MM.1S (cell line): ENCODE data around the gene PCYT2.

Experiments used
- DNase-seq: peaks from one replicate; pipeline ENCODE4 v3.0.0-alpha.2; 2015
- H2AFZ ChIP-seq: fragments of 300-600 bp; sonication (generic); 2 replicates; pipeline ENCODE4 v1.6.0; 2016; ENCODE audit warnings: antibody characterized with exemption, low read length
- H3F3A ChIP-seq: fragments of 300-600 bp; sonication (generic); 2 replicates; pipeline ENCODE4 v1.6.1; 2016; ENCODE audit warnings: mild to moderate bottlenecking, antibody characterized with exemption, low read length, moderate library complexity, mixed read lengths; ENCODE audit not compliant: insufficient read depth
- H3K27ac ChIP-seq: fragments of 300-600 bp; sonication (generic); 2 replicates; pipeline ENCODE4 v1.5.1; 2016; ENCODE audit warnings: mild to moderate bottlenecking, low read length
- H3K27me3 ChIP-seq: fragments of 300-600 bp; sonication (generic); replicated peaks from 2 replicates; pipeline ENCODE4 v1.6.0; 2016; ENCODE audit warnings: low read length; ENCODE audit not compliant: insufficient read depth
- H3K36me3 ChIP-seq: fragments of 300-600 bp; sonication (generic); replicated peaks from 2 replicates; pipeline ENCODE4 v1.6.1; 2016; ENCODE audit warnings: mild to moderate bottlenecking, low read length, mixed read lengths; ENCODE audit not compliant: insufficient read depth
- H3K4me1 ChIP-seq: fragments of 300-600 bp; sonication (generic); 2 replicates; pipeline ENCODE4 v1.6.1; 2016; ENCODE audit warnings: low read length, mixed read lengths
- H3K4me2 ChIP-seq: fragments of 300-600 bp; sonication (generic); 2 replicates; pipeline ENCODE4 v1.6.0; 2016; ENCODE audit warnings: low read depth, low read length
- H3K4me3 ChIP-seq: fragments of 300-600 bp; sonication (generic); 2 replicates; pipeline ENCODE4 v1.5.1; 2016; ENCODE audit warnings: low read length, mixed read lengths
- H3K79me2 ChIP-seq: fragments of 300-600 bp; sonication (generic); 2 replicates; pipeline ENCODE4 v1.6.1; 2016; ENCODE audit warnings: mixed run types, low read length, mixed read lengths
- H3K9ac ChIP-seq: fragments of 300-600 bp; sonication (generic); 2 replicates; pipeline ENCODE4 v1.6.1; 2016; ENCODE audit warnings: low read length, mixed read lengths
- H3K9me2 ChIP-seq: fragments of 300-600 bp; sonication (generic); replicated peaks from 2 replicates; pipeline ENCODE4 v1.6.1; 2016; ENCODE audit warnings: mild to moderate bottlenecking, low read length, mixed read lengths; ENCODE audit not compliant: insufficient read depth
- H3K9me3 ChIP-seq: fragments of 300-600 bp; sonication (generic); replicated peaks from 2 replicates; pipeline ENCODE4 v1.6.1; 2016; ENCODE audit warnings: mild to moderate bottlenecking, low read length, mixed read lengths; ENCODE audit not compliant: insufficient read depth
- H4K20me1 ChIP-seq: fragments of 300-600 bp; sonication (generic); 2 replicates; pipeline ENCODE4 v1.6.1; 2016; ENCODE audit warnings: mild to moderate bottlenecking, low read length, moderate library complexity, mixed read lengths; ENCODE audit not compliant: insufficient read depth
- EZH2 ChIP-seq: fragments of 300-600 bp; sonication (generic); optimal IDR thresholded peaks from 2 replicates; pipeline ENCODE3; 2017; ENCODE audit warnings: low read depth, mild to moderate bottlenecking, antibody characterized with exemption, low read length, mixed read lengths
- EZH2phosphoT487 ChIP-seq: fragments of 300-600 bp; sonication (generic); IDR thresholded peaks from 2 replicates; pipeline ENCODE4 v1.6.1; 2018; ENCODE audit warnings: antibody characterized with exemption, low read length
- TF ChIP-seq, protein P1 (sequence below): fragments of 300-600 bp; sonication (generic); IDR thresholded peaks from 2 replicates; pipeline ENCODE4 v1.5.1; 2016; ENCODE audit warnings: antibody characterized with exemption, low read length, mixed read lengths

The PCYT2 gene

DNA sequence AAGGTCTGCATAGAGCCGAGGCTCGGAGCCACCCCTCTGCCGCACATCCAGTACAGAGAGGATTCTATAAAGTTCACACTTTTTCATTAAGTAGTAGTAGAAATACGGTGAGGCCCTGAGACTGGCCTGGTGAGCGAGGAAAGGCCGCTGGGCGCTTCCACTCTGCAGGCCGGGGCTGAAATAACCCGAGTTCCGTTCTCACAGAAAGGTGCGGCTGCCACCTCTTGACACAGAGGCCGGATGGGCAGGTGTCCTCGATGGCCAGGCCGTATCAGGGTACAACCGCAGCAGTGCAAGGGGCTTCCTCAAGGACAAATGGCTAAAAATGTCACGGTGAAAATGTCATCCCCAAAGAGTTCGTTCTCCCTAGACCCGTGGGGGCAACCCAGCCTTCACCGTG is 770 bp upstream of the PCYT2 start:
- peaks cover 44% of the 10 kb centered on the region for H3K79me2 ChIP-seq
- no peak overlapping the region for H2AFZ ChIP-seq
- peaks cover 12% of the 10 kb centered on the region for H3K4me1 ChIP-seq
- no peaks in the 10 kb centered on the region for H3K27me3 ChIP-seq
- no peak overlapping the region for H3K9ac ChIP-seq
- 0 out of 2 replicates have a peak overlapping the region, but pooled peaks have one; percentile 4 for H3K4me3 ChIP-seq
- peak overlapping the region; percentile 25; the same call in 1 of the 2 replicates for H3K4me2 ChIP-seq
- no peaks in the 10 kb centered on the region for H3K9me3 ChIP-seq
- no peak for DNase-seq
- no peak overlapping the region for H3K27ac ChIP-seq
- H4K20me1 ChIP-seq: no peaks in the 10 kb centered on the region
- no peaks in the 10 kb centered on the region; the same call in 1 of the 2 replicates for H3F3A ChIP-seq
- H3K9me2 ChIP-seq: no peaks in the 10 kb centered on the region
- TF ChIP-seq EZH2phosphoT487 (no peak), EZH2 (no peak)
- TF ChIP-seq, protein P1, sequence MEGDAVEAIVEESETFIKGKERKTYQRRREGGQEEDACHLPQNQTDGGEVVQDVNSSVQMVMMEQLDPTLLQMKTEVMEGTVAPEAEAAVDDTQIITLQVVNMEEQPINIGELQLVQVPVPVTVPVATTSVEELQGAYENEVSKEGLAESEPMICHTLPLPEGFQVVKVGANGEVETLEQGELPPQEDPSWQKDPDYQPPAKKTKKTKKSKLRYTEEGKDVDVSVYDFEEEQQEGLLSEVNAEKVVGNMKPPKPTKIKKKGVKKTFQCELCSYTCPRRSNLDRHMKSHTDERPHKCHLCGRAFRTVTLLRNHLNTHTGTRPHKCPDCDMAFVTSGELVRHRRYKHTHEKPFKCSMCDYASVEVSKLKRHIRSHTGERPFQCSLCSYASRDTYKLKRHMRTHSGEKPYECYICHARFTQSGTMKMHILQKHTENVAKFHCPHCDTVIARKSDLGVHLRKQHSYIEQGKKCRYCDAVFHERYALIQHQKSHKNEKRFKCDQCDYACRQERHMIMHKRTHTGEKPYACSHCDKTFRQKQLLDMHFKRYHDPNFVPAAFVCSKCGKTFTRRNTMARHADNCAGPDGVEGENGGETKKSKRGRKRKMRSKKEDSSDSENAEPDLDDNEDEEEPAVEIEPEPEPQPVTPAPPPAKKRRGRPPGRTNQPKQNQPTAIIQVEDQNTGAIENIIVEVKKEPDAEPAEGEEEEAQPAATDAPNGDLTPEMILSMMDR: no peak
- H3K36me3 ChIP-seq: peaks cover 11% of the 10 kb centered on the region; the same call in 1 of the 2 replicates

DNA sequence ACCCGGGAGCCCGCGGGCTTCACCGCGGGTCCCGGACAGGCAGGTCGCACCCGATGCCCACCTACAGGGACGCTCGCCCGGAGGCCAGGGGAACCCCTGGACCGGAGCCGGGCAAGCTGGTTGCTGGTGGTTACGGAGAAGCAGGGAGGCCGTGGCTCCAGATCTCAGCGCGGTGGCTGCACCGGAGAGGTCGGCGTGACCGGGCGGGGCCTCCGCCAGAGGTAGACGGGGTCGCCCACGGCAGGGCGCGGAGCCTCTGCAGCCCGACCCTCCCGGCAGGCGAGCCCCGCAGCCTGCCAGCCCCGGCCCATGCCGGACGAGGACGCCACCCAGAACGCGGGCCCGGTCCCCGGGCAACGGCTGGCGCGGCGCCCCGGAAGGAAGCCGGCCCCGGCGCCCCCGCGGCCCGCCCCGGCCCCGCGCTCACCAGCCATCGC is 341 bp downstream of the PCYT2 start:
- H3K9me3 ChIP-seq: no peaks in the 10 kb centered on the region
- peaks cover 11% of the 10 kb centered on the region; the same call in 1 of the 2 replicates for H3K36me3 ChIP-seq
- H3K27ac ChIP-seq: peak overlapping the region; percentile 10; the same call in 1 of the 2 replicates
- H4K20me1 ChIP-seq: no peaks in the 10 kb centered on the region
- peaks cover 33% of the 10 kb centered on the region for H3K79me2 ChIP-seq
- H3K9me2 ChIP-seq: no peaks in the 10 kb centered on the region
- H3K27me3 ChIP-seq: no peaks in the 10 kb centered on the region
- peak overlapping the region; percentile 80 for H2AFZ ChIP-seq
- peak overlapping the region; percentile 71; the same call in 1 of the 2 replicates for H3K9ac ChIP-seq
- no peaks in the 10 kb centered on the region; the same call in 1 of the 2 replicates for H3F3A ChIP-seq
- H3K4me1 ChIP-seq: peaks cover 7% of the 10 kb centered on the region
- TF ChIP-seq, protein P1: no peak
- TF ChIP-seq EZH2 (no peak), EZH2phosphoT487 (no peak)
- no peak for DNase-seq
- peak overlapping the region; percentile 96 for H3K4me3 ChIP-seq
- peak overlapping the region; percentile 97 for H3K4me2 ChIP-seq

DNA sequence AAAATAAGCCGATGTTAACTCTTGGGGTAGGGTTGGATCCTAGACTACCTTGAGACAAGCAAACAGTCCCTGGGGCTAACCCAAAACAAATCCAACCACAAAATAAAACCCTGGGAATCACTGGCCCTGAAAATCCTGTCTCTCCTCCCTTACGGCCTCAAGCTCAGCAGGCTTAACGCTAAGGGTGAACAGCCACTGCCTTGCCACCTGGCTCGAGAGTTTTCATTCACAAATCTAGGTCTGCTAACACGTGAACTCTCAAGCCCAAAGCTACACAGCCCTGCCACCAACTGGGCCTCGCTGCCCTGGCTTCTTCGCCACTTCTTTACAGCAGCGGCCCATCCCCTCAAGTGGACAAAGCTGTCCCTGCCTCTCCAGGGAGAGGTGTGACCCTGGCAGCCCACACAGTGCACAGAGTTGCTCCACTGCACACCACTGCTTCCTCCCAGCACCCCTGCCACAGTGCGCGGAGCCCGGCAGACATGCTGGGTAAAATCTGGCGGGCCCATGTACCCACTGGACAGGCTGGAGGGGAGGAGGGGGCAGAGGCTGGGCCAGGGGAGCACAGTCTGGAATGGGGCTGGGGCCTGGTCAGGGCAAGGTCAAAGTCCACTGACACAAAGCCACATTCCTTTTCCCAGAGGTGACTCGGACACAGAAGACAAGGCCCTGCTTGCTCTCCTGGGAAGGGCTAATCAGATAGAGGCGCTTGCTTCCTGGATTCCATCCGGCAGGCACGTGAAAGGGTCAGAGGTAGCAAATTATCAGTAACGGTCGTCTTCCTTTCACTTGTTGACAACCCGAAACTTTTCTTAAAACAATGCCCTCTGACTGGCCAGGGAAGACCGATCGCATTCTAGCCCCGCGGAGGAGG is 996 bp downstream of the PCYT2 start:
- Histone ChIP-seq H3K9me3 (no peaks in the 10 kb centered on the region), H4K20me1 (no peaks in the 10 kb centered on the region), H3K27ac (peak overlapping the region; percentile 10; the same call in 1 of the 2 replicates), H3K9ac (peak overlapping the region; percentile 71; the same call in 1 of the 2 replicates), H3K36me3 (peaks cover 11% of the 10 kb centered on the region; the same call in 1 of the 2 replicates), H2AFZ (peak overlapping the region; percentile 80), H3K9me2 (no peaks in the 10 kb centered on the region), H3K79me2 (peaks cover 26% of the 10 kb centered on the region), H3K4me3 (peak overlapping the region; percentile 96), H3K4me2 (peak overlapping the region; percentile 97), H3K27me3 (no peaks in the 10 kb centered on the region), H3F3A (no peaks in the 10 kb centered on the region; the same call in 1 of the 2 replicates), H3K4me1 (peaks cover 7% of the 10 kb centered on the region)
- no peak for TF ChIP-seq EZH2
- TF ChIP-seq, protein P1: no peak
- no peak for TF ChIP-seq EZH2phosphoT487
- DNase-seq: no peak
